ENCODE data around the gene MAFF.
"Not testable (repeated sequence)": the region's sequence is repeated elsewhere in the genome, so short reads cannot be mapped to it uniquely, and the experiment has no call there.

DNA sequence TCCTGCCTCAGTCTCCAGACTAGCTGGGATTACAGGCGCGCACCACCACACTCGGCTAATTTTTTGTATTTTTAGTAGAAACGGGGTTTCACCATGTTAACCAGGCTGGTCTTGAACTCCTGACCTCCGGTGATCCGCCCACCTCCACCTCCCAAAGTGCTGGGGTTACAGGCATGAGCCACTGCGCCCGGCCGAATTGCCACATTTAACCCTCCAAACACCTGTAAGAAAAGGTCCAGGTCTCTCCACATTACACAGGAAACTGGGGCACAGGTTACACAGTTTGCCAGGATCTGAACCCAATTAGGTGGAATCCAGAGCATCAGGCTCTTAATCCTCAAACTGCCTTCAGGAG is 24.2 kb upstream of the MAFF start:
- TF ChIP-seq, protein P1, sequence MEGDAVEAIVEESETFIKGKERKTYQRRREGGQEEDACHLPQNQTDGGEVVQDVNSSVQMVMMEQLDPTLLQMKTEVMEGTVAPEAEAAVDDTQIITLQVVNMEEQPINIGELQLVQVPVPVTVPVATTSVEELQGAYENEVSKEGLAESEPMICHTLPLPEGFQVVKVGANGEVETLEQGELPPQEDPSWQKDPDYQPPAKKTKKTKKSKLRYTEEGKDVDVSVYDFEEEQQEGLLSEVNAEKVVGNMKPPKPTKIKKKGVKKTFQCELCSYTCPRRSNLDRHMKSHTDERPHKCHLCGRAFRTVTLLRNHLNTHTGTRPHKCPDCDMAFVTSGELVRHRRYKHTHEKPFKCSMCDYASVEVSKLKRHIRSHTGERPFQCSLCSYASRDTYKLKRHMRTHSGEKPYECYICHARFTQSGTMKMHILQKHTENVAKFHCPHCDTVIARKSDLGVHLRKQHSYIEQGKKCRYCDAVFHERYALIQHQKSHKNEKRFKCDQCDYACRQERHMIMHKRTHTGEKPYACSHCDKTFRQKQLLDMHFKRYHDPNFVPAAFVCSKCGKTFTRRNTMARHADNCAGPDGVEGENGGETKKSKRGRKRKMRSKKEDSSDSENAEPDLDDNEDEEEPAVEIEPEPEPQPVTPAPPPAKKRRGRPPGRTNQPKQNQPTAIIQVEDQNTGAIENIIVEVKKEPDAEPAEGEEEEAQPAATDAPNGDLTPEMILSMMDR (IDR thresholded peaks at IDR 0.05) = not testable (repeated sequence)
- not testable (repeated sequence) for TF ChIP-seq POLR2A (IDR thresholded peaks at IDR 0.05; ENCODE audit: low read depth); POLR2AphosphoS5 (IDR thresholded peaks at IDR 0.05)

Measured in esophagus muscularis mucosa (tissue), 3 donors.